HepG2 (cell line): ENCODE measurements around the gene RTF1. TPM values are rescaled to one million over a fixed set of nuclear protein-coding genes. Genes with fewer than 3 reads are reported as not detected.

ENCODE experiments used
- ATAC-seq: fragments of 200-7000 bp; cut with Tn5 transposase; 3 replicates; pipeline ENCODE4 v1.9.1; 2020; ENCODE audit warnings: mild to moderate bottlenecking, moderate library complexity
- BruUV-seq: library from RNA; stranded (reverse); fragments of 400-500 nt; replicated peaks from 2 replicates; lab custom pipeline; 2021; lab: Mats Ljungman, UMichigan
- CTCF ChIA-PET: fragments of 300-600 bp; formaldehyde crosslinking; extraction: SDS; loops from one replicate; lab custom pipeline; 2021; ENCODE audit warnings: low total read pairs, inconsistent platforms, low intra/inter-chr PET ratio; lab: Yijun Ruan, JAX
- POLR2A ChIA-PET: fragments of 350-600 bp; sonication (Branson Sonifier 250); formaldehyde crosslinking; loops from one replicate; lab custom pipeline; 2020; ENCODE audit warnings: antibody characterized with exemption, inconsistent platforms; lab: Yijun Ruan, JAX
- DNase-seq: peaks from one replicate; pipeline ENCODE4 v3.0.0-alpha.2; 2015; ENCODE audit warnings: low spot score
- FAIRE-seq: peaks from 3 replicates; lab custom pipeline; 2011; peaks lifted over from hg19 to GRCh38; lab: Jason Lieb, UNC
- H2AFZ ChIP-seq: one replicate; pipeline ENCODE4 v1.6.1; 2011; ENCODE audit warnings: low read length, inconsistent platforms
- H3K27ac ChIP-seq: fragments of 300-600 bp; 3 replicates; pipeline ENCODE4 v1.8.0; 2011; ENCODE audit warnings: mixed run types, mild to moderate bottlenecking, mixed read lengths, low read length, inconsistent platforms; ENCODE audit not compliant: insufficient read depth; ENCODE audit errors: extremely low read length
- H3K27me3 ChIP-seq, 2 experiments: fragments of 200-600 bp in 1 of 2; 2 replicates in 1 of 2; 3 replicates in 1 of 2; pipeline versions ENCODE4 v1.6.0 to v1.8.0; 2011; ENCODE audit warnings: low read length in 2 of 2, mild to moderate bottlenecking in 2 of 2, moderate library complexity in 2 of 2, inconsistent platforms in 1 of 2; ENCODE audit not compliant: insufficient read depth in 2 of 2, control insufficient read depth in 1 of 2
- H3K36me3 ChIP-seq, 2 experiments: fragments of 200-600 bp in 1 of 2; replicated peaks in 1 of 2; 2 replicates in 1 of 2; 3 replicates in 1 of 2; pipeline versions ENCODE4 v1.5.1 to v1.8.0; 2011; ENCODE audit warnings: low read length in 2 of 2, inconsistent platforms in 1 of 2; ENCODE audit not compliant: insufficient read depth in 2 of 2, control insufficient read depth in 1 of 2
- H3K4me1 ChIP-seq: 2 replicates; pipeline ENCODE4 v1.5.1; 2012; ENCODE audit warnings: low read length, inconsistent platforms; ENCODE audit not compliant: insufficient read depth
- H3K4me2 ChIP-seq: 2 replicates; pipeline ENCODE4 v1.6.0; 2011; ENCODE audit warnings: low read depth, low read length, inconsistent platforms
- H3K4me3 ChIP-seq, 3 experiments: fragments of 200-600 bp in 1 of 3; sonication (generic), shearing (Covaris generic) in 1 of 3; replicated peaks in 1 of 3; 2 replicates each; pipeline ENCODE4 v1.5.1; 2011 to 2016; ENCODE audit warnings: low read length in 3 of 3, inconsistent platforms in 2 of 3, low read depth in 2 of 3, mild to moderate bottlenecking in 2 of 3, control low read depth in 1 of 3, mixed read lengths in 1 of 3; ENCODE audit not compliant: insufficient read depth in 1 of 3
- H3K79me2 ChIP-seq: one replicate; pipeline ENCODE4 v1.6.1; 2011; ENCODE audit warnings: low read length, inconsistent platforms; ENCODE audit not compliant: insufficient read depth
- H3K9ac ChIP-seq: 2 replicates; pipeline ENCODE4 v1.6.0; 2011; ENCODE audit warnings: mild to moderate bottlenecking, low read depth, low read length, inconsistent platforms; ENCODE audit not compliant: insufficient read depth
- H3K9me3 ChIP-seq: 2 replicates; pipeline ENCODE4 v1.5.1; 2012; ENCODE audit warnings: mild to moderate bottlenecking, low read length
- H4K20me1 ChIP-seq: 2 replicates; pipeline ENCODE4 v1.6.0; 2011; ENCODE audit warnings: inconsistent platforms, mild to moderate bottlenecking, low read length, moderate library complexity; ENCODE audit not compliant: insufficient read depth
- ARNT2 ChIP-seq: sonication (generic); formaldehyde crosslinking; IDR thresholded peaks from 2 replicates; pipeline ENCODE4 v1.8.0; 2022; ENCODE audit warnings: mild to moderate bottlenecking, low read depth, missing genetic modification reagents, moderate library complexity
- SNAI1 ChIP-seq: sonication (generic); formaldehyde crosslinking; IDR thresholded peaks from 2 replicates; pipeline ENCODE4 v1.5.0; 2020; ENCODE audit warnings: mild to moderate bottlenecking, missing genetic modification reagents, borderline replicate concordance
- U2AF2 ChIP-seq: fragments of 200-400 bp; formaldehyde crosslinking; IDR thresholded peaks from 2 replicates; pipeline ENCODE4 v1.6.1; 2017; ENCODE audit warnings: low read depth, mild to moderate bottlenecking, low read length
- ZC3H13 ChIP-seq: sonication (generic); formaldehyde crosslinking; IDR thresholded peaks from 2 replicates; pipeline ENCODE4 v1.8.1; 2023; ENCODE audit warnings: mild to moderate bottlenecking, missing genetic modification reagents, moderate library complexity
- ZNF337 ChIP-seq: sonication (generic); formaldehyde crosslinking; IDR thresholded peaks from 2 replicates; pipeline ENCODE4 v1.5.1; 2020; ENCODE audit warnings: missing genetic modification reagents, low read depth, mild to moderate bottlenecking, borderline replicate concordance
- ZNF577 ChIP-seq: sonication (generic); formaldehyde crosslinking; IDR thresholded peaks from 2 replicates; pipeline ENCODE4 v1.4.0; 2020; ENCODE audit warnings: mild to moderate bottlenecking, low read depth, missing genetic modification reagents, borderline replicate concordance
- ZNF605 ChIP-seq: sonication (generic); formaldehyde crosslinking; IDR thresholded peaks from 2 replicates; pipeline ENCODE4 v1.8.0; 2022; ENCODE audit warnings: mild to moderate bottlenecking, missing genetic modification reagents
- WGBS: methylation state at CpG from one replicate; pipeline ENCODE4 v1.1.6; 2017; ENCODE audit warnings: low lambda C conversion rate; 5-methylcytosine and 5-hydroxymethylcytosine counted together
- in situ Hi-C: cut with HindIII; loops from 2 replicates; pipeline ENCODE4 v1.10.0; 2017; ENCODE audit warnings: low pct_unique_long_range_greater_than_20kb; ENCODE audit not compliant: extremely low pct_ligation_motif_present
- intact Hi-C: fragments of 100-400 bp; cut with micrococcal nuclease; formaldehyde crosslinking; loops from one replicate; pipeline ENCODE4 v1.10.0; 2022; ENCODE audit not compliant: unreplicated experiment
- polyA plus RNA-seq, 8 experiments: library from polyadenylated mRNA; depleted of rRNA in 3 of 8; stranded (reverse) in 7 of 8; unstranded in 1 of 8; fragments of >200 nt; fragmentation: Illumina TruSeq in 4 of 8; extraction: Trizol in 4 of 8; gene quantifications; 2 replicates each; pipeline versions ENCODE4 v1.2.1 to v1.2.3, GENCODE V29; 2011 to 2016; ENCODE audit warnings: low read depth in 4 of 8, missing spikeins in 1 of 8, mixed read lengths in 1 of 8; ENCODE audit not compliant: insufficient read depth in 1 of 8
- total RNA-seq, 5 experiments: library from RNA; depleted of rRNA; stranded (reverse); fragments of >200 nt; fragmentation: Illumina TruSeq; extraction: Trizol; gene quantifications; 2 replicates each; pipeline ENCODE4 v1.2.3, GENCODE V29; 2016; ENCODE audit warnings: low read depth in 1 of 5
- TF ChIP-seq, protein P1 (sequence below): sonication (generic); formaldehyde crosslinking; IDR thresholded peaks from 2 replicates; pipeline ENCODE4 v1.5.1; 2020; ENCODE audit warnings: mild to moderate bottlenecking, missing genetic modification reagents, moderate library complexity
- TF ChIP-seq, protein P2 (sequence below): sonication (generic); formaldehyde crosslinking; IDR thresholded peaks from 2 replicates; pipeline ENCODE4 v1.5.0; 2020; ENCODE audit warnings: mild to moderate bottlenecking, missing genetic modification reagents
- TF ChIP-seq, protein P3 (sequence below): sonication (generic); formaldehyde crosslinking; IDR thresholded peaks from 2 replicates; pipeline ENCODE4 v1.4.0; 2020; ENCODE audit warnings: missing genetic modification reagents, borderline replicate concordance
- TF ChIP-seq, protein P4 (sequence below): sonication (generic); formaldehyde crosslinking; IDR thresholded peaks from 2 replicates; pipeline ENCODE4 v1.5.0; 2020; ENCODE audit warnings: missing genetic modification reagents

The RTF1 gene
- total and polyA plus RNA-seq, 2 of the 13 experiments (the other 11 are each of a cell fraction or from before 2014, with no cell fraction given) = 13.9 to 17.9 TPM

DNA sequence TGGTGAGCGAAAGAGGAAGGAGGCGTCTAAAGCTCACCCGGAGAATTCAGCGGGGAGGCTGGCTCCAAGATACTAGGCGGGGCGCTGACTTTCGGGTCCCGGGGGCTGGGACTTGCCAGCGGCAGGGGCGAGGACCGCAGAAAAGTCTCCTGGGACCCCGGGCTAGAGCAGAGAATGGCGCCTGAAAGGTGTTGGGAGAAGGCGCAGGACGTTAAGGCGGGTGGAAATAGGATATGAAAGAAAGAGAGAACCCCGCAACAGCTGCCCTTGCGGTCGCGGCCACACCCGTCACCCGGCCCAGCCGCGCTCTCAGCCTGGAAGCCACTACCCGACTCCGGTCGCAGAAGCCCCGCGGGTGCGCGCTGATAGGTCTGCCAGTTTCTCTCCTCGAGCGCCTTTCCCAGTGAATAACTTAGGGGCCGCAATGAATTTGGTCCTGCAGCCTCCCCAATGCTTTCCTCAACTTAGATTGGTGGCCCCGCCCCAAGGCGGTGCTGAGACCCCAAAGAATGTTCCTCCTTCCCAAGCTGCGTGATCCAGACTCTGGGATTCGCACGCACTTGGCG lies 96.1 kb downstream of the RTF1 start:
- intact Hi-C loops (no loop called here), in situ Hi-C loops (no loop called here)
- Histone ChIP-seq H2AFZ (no peak overlapping the region), H3K9ac (no peak overlapping the region), H3K36me3 (no peaks in the 10 kb centered on the region), H3K4me3 (no peak overlapping the region), H3K9me3 (no peaks in the 10 kb centered on the region), H3K27me3 (peaks cover 0 to 5% of the 10 kb centered on the region in 2 experiments; a peak in 1 of 5 replicates), H3K4me2 (no peak overlapping the region), H4K20me1 (no peaks in the 10 kb centered on the region), H3K27ac (no peak overlapping the region), H3K4me1 (peaks cover 15% of the 10 kb centered on the region), H3K79me2 (no peaks in the 10 kb centered on the region)
- CTCF ChIA-PET = no interaction called here
- DNase-seq (no peak), ATAC-seq (no peak), FAIRE-seq (no peak)
- no TSS peak for BruUV-seq
- 89% methylated on average over 36 of the region's 40 CpGs for WGBS
- POLR2A ChIA-PET = interaction anchor here (1.0 kb wide), 1 partner anchor 20 kb away, joined by 3 read pairs; no protein-coding TSS in a partner anchor
- TF ChIP-seq, protein P1, sequence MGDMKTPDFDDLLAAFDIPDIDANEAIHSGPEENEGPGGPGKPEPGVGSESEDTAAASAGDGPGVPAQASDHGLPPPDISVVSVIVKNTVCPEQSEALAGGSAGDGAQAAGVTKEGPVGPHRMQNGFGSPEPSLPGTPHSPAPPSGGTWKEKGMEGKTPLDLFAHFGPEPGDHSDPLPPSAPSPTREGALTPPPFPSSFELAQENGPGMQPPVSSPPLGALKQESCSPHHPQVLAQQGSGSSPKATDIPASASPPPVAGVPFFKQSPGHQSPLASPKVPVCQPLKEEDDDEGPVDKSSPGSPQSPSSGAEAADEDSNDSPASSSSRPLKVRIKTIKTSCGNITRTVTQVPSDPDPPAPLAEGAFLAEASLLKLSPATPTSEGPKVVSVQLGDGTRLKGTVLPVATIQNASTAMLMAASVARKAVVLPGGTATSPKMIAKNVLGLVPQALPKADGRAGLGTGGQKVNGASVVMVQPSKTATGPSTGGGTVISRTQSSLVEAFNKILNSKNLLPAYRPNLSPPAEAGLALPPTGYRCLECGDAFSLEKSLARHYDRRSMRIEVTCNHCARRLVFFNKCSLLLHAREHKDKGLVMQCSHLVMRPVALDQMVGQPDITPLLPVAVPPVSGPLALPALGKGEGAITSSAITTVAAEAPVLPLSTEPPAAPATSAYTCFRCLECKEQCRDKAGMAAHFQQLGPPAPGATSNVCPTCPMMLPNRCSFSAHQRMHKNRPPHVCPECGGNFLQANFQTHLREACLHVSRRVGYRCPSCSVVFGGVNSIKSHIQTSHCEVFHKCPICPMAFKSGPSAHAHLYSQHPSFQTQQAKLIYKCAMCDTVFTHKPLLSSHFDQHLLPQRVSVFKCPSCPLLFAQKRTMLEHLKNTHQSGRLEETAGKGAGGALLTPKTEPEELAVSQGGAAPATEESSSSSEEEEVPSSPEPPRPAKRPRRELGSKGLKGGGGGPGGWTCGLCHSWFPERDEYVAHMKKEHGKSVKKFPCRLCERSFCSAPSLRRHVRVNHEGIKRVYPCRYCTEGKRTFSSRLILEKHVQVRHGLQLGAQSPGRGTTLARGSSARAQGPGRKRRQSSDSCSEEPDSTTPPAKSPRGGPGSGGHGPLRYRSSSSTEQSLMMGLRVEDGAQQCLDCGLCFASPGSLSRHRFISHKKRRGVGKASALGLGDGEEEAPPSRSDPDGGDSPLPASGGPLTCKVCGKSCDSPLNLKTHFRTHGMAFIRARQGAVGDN (CRISPR knock-in tag) = no peak
- TF ChIP-seq, protein P2, sequence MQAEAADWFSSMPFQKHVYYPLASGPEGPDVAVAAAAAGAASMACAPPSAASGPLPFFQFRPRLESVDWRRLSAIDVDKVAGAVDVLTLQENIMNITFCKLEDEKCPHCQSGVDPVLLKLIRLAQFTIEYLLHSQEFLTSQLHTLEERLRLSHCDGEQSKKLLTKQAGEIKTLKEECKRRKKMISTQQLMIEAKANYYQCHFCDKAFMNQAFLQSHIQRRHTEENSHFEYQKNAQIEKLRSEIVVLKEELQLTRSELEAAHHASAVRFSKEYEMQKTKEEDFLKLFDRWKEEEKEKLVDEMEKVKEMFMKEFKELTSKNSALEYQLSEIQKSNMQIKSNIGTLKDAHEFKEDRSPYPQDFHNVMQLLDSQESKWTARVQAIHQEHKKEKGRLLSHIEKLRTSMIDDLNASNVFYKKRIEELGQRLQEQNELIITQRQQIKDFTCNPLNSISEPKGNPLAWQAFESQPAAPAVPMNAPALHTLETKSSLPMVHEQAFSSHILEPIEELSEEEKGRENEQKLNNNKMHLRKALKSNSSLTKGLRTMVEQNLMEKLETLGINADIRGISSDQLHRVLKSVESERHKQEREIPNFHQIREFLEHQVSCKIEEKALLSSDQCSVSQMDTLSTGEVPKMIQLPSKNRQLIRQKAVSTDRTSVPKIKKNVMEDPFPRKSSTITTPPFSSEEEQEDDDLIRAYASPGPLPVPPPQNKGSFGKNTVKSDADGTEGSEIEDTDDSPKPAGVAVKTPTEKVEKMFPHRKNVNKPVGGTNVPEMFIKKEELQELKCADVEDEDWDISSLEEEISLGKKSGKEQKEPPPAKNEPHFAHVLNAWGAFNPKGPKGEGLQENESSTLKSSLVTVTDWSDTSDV (CRISPR knock-in tag) = no peak
- no peak for TF ChIP-seq ZNF337
- TF ChIP-seq ZNF577 (CRISPR knock-in tag) = no peak
- TF ChIP-seq ZC3H13 (CRISPR knock-in tag) = no peak
- no peak for TF ChIP-seq SNAI1 (CRISPR knock-in tag)
- no peak for TF ChIP-seq U2AF2
- TF ChIP-seq, protein P3, sequence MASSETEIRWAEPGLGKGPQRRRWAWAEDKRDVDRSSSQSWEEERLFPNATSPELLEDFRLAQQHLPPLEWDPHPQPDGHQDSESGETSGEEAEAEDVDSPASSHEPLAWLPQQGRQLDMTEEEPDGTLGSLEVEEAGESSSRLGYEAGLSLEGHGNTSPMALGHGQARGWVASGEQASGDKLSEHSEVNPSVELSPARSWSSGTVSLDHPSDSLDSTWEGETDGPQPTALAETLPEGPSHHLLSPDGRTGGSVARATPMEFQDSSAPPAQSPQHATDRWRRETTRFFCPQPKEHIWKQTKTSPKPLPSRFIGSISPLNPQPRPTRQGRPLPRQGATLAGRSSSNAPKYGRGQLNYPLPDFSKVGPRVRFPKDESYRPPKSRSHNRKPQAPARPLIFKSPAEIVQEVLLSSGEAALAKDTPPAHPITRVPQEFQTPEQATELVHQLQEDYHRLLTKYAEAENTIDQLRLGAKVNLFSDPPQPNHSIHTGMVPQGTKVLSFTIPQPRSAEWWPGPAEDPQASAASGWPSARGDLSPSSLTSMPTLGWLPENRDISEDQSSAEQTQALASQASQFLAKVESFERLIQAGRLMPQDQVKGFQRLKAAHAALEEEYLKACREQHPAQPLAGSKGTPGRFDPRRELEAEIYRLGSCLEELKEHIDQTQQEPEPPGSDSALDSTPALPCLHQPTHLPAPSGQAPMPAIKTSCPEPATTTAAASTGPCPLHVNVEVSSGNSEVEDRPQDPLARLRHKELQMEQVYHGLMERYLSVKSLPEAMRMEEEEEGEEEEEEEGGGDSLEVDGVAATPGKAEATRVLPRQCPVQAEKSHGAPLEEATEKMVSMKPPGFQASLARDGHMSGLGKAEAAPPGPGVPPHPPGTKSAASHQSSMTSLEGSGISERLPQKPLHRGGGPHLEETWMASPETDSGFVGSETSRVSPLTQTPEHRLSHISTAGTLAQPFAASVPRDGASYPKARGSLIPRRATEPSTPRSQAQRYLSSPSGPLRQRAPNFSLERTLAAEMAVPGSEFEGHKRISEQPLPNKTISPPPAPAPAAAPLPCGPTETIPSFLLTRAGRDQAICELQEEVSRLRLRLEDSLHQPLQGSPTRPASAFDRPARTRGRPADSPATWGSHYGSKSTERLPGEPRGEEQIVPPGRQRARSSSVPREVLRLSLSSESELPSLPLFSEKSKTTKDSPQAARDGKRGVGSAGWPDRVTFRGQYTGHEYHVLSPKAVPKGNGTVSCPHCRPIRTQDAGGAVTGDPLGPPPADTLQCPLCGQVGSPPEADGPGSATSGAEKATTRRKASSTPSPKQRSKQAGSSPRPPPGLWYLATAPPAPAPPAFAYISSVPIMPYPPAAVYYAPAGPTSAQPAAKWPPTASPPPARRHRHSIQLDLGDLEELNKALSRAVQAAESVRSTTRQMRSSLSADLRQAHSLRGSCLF (CRISPR knock-in tag) = no peak
- TF ChIP-seq ZNF605 (CRISPR knock-in tag) = no peak
- TF ChIP-seq, protein P4, sequence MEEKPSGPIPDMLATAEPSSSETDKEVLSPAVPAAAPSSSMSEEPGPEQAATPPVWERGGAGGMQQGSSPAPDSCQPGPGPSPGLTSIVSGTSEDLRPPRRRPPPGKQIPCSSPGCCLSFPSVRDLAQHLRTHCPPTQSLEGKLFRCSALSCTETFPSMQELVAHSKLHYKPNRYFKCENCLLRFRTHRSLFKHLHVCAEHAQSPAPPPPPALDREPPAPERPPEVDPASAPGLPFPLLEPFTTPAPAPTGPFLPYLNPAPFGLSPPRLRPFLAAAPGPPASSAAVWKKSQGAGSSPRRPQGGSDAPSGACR (CRISPR knock-in tag) = no peak
- no peak for TF ChIP-seq ARNT2 (CRISPR knock-in tag)
